Aorta (tissue), 5 donors: ENCODE results near the gene TIMM44. TPM values are rescaled to one million over a fixed set of nuclear protein-coding genes. Genes with fewer than 3 reads are reported as not detected.
"Not testable (repeated sequence)": the region's sequence is repeated elsewhere in the genome, so short reads cannot be mapped to it uniquely, and the experiment has no call there.

Experiments
- ATAC-seq: fragments of 200-7000 bp; cut with Tn5 transposase; one replicate; pipeline ENCODE4 v1.9.1; 2022; ENCODE audit warnings: moderate library complexity; ENCODE audit not compliant: low FRiP score
- DNase-seq, 2 donors: peaks; one replicate each; pipeline ENCODE4 v3.0.0-alpha.2; 2020
- H3K27ac ChIP-seq, 2 donors: one replicate each; pipeline ENCODE4 v1.5.1; 2013; ENCODE audit warnings: low read length in 2 of 2, mild to moderate bottlenecking in 2 of 2, moderate library complexity in 2 of 2, control low read depth in 1 of 2, inconsistent platforms in 1 of 2, low read depth in 1 of 2
- H3K27me3 ChIP-seq, 2 donors: one replicate each; pipeline ENCODE4 v1.6.1; 2013; ENCODE audit warnings: control low read depth in 1 of 2, low read length in 1 of 2, mild to moderate bottlenecking in 1 of 2, moderate library complexity in 1 of 2; ENCODE audit not compliant: insufficient read depth in 2 of 2, control insufficient read depth in 1 of 2
- H3K36me3 ChIP-seq, 2 donors: one replicate each; pipeline ENCODE4 v1.6.1; 2013; ENCODE audit warnings: control low read depth in 1 of 2, low read length in 1 of 2, mild to moderate bottlenecking in 1 of 2; ENCODE audit not compliant: insufficient read depth in 2 of 2, control insufficient read depth in 1 of 2
- H3K4me1 ChIP-seq, 2 donors: one replicate each; pipeline ENCODE4 v1.6.1; 2013; ENCODE audit warnings: low read length in 2 of 2, control low read depth in 1 of 2, mild to moderate bottlenecking in 1 of 2, moderate library complexity in 1 of 2; ENCODE audit not compliant: insufficient read depth in 2 of 2, control insufficient read depth in 1 of 2
- H3K4me3 ChIP-seq, 2 donors: one replicate each; pipeline ENCODE4 v1.5.1; 2013; ENCODE audit warnings: low read length in 2 of 2, control low read depth in 1 of 2, mild to moderate bottlenecking in 1 of 2
- H3K9me3 ChIP-seq: one replicate; pipeline ENCODE4 v1.6.1; 2013; ENCODE audit warnings: mild to moderate bottlenecking, low read length; ENCODE audit not compliant: control insufficient read depth
- WGBS, 2 donors: extraction: QIAGEN DNeasy Blood & Tissue Kit; methylation state at CpG; one replicate each; pipeline ENCODE4 v1.1.7; 2013; 5-methylcytosine and 5-hydroxymethylcytosine counted together
- intact Hi-C, 2 donors: fragments of 100-400 bp; cut with DNase I; formaldehyde crosslinking; loops; one replicate each; pipeline versions ENCODE4 v1.14.2 to v1.15.0; 2022
- polyA plus RNA-seq, 2 donors: library from polyadenylated mRNA; stranded (reverse); fragments of 200-250 nt; gene quantifications; one replicate each; pipeline ENCODE4 v1.2.3, GENCODE V29; 2013
- total RNA-seq, 2 donors: library from RNA; stranded (reverse); fragmentation: NEBNext Ultra II Directional; extraction: Animal tissue kit (Norgen Biotek cat#: 25700); gene quantifications; one replicate each; pipeline ENCODE4 v1.2.1, GENCODE V29; 2021
- donor health status: healthy with polysubstance abuse.
- donor health status: Bipolar disorder and iron deficiency.
- donor health status: DM: no; HTN: no; CAD: no.
- donor health status: DM: no; HTN: no; CAD: no.
- donor health status: DM: yes; HTN: yes; CAD: no.

Gene TIMM44
- total and polyA plus RNA-seq, 4 donors = 26.4 to 126 (median 49.0) TPM

GRCh38 chr19:7900931-7901330 is 42.5 kb downstream of the TIMM44 start:
- H3K4me3 ChIP-seq = no peak overlapping the region
- H3K36me3 ChIP-seq = no peaks in the 10 kb centered on the region
- ATAC-seq = no peak
- H3K9me3 ChIP-seq = no peaks in the 10 kb centered on the region
- no peak overlapping the region for H3K27ac ChIP-seq
- H3K27me3 ChIP-seq = no peaks in the 10 kb centered on the region
- DNase-seq = no peak
- 82 to 83% methylated on average over 3 of the region's 3 CpGs for WGBS, 2 donors
- intact Hi-C loops = no loop called here
- H3K4me1 ChIP-seq = no peaks in the 10 kb centered on the region

- no peak overlapping the region for H3K4me3 ChIP-seq
- H3K9me3 ChIP-seq = no peaks in the 10 kb centered on the region
- ATAC-seq (no peak), DNase-seq (no peak)
- H3K36me3 ChIP-seq = no peaks in the 10 kb centered on the region
- no peaks in the 10 kb centered on the region for H3K4me1 ChIP-seq
- no peak overlapping the region for H3K27ac ChIP-seq
- no peaks in the 10 kb centered on the region for H3K27me3 ChIP-seq
- intact Hi-C loops = no loop called here
- WGBS, 2 donors = 83% methylated on average over 21 of the region's 21 CpGs
These were observed 43.0 kb downstream of the TIMM44 start for GRCh38 chr19:7900401-7900870.

- no peaks in the 10 kb centered on the region for H3K36me3 ChIP-seq
- DNase-seq = no peak
- no peaks in the 10 kb centered on the region for H3K4me1 ChIP-seq
- 93 to 94% methylated on average over 34 of the region's 34 CpGs for WGBS, 2 donors
- ATAC-seq = no peak
- no peaks in the 10 kb centered on the region for H3K27me3 ChIP-seq
- H3K27ac ChIP-seq = no peak overlapping the region
- no peak overlapping the region for H3K4me3 ChIP-seq
- no peaks in the 10 kb centered on the region for H3K9me3 ChIP-seq
- intact Hi-C loops = no loop called here
These were observed 43.6 kb downstream of the TIMM44 start for GRCh38 chr19:7899751-7900378.

- no peak overlapping the region for H3K27ac ChIP-seq
- no peak overlapping the region for H3K4me3 ChIP-seq
- ATAC-seq (no peak), DNase-seq (no peak)
- no peaks in the 10 kb centered on the region for H3K9me3 ChIP-seq
- WGBS, 2 donors = 94 to 96% methylated on average over 16 of the region's 16 CpGs
- H3K36me3 ChIP-seq = no peaks in the 10 kb centered on the region
- H3K27me3 ChIP-seq = no peaks in the 10 kb centered on the region
- intact Hi-C loops = no loop called here
- no peaks in the 10 kb centered on the region for H3K4me1 ChIP-seq
These were observed 44.5 kb downstream of the TIMM44 start for GRCh38 chr19:7898967-7899366.

GRCh38 chr19:7897292-7897691 is 46.2 kb downstream of the TIMM44 start:
- intact Hi-C loops = no loop called here
- WGBS, 2 donors = 87 to 91% methylated on average over 11 of the region's 11 CpGs
- H3K4me3 ChIP-seq = no peak overlapping the region
- ATAC-seq = no peak
- no peaks in the 10 kb centered on the region for H3K36me3 ChIP-seq
- no peak for DNase-seq
- H3K27me3 ChIP-seq = no peaks in the 10 kb centered on the region
- H3K9me3 ChIP-seq = no peaks in the 10 kb centered on the region
- no peak overlapping the region for H3K27ac ChIP-seq
- no peaks in the 10 kb centered on the region for H3K4me1 ChIP-seq

GRCh38 chr19:7895565-7895964 is 47.9 kb downstream of the TIMM44 start:
- WGBS, 2 donors = 90 to 96% methylated on average over 11 to 13 of the region's 13 CpGs
- no peak overlapping the region for H3K4me3 ChIP-seq
- no peaks in the 10 kb centered on the region for H3K9me3 ChIP-seq
- ATAC-seq (no peak), DNase-seq (no peak)
- H3K4me1 ChIP-seq = no peaks in the 10 kb centered on the region
- no peaks in the 10 kb centered on the region for H3K27me3 ChIP-seq
- intact Hi-C loops = no loop called here
- H3K27ac ChIP-seq = no peak overlapping the region
- no peaks in the 10 kb centered on the region for H3K36me3 ChIP-seq

GRCh38 chr19:7894612-7895309 is 48.7 kb downstream of the TIMM44 start:
- DNase-seq (no peak), ATAC-seq (no peak)
- Histone ChIP-seq H3K36me3 (no peaks in the 10 kb centered on the region), H3K4me3 (no peak overlapping the region), H3K9me3 (no peaks in the 10 kb centered on the region), H3K27ac (no peak overlapping the region), H3K27me3 (no peaks in the 10 kb centered on the region), H3K4me1 (no peaks in the 10 kb centered on the region)
- intact Hi-C loops = no loop called here
- WGBS, 2 donors = 64 to 68% methylated on average over 18 of the region's 18 CpGs

- H3K4me1 ChIP-seq, H3K27me3 ChIP-seq, intact Hi-C loops, H3K9me3 ChIP-seq, H3K4me3 ChIP-seq, H3K27ac ChIP-seq, ATAC-seq, DNase-seq, H3K36me3 ChIP-seq: not testable (repeated sequence)
- 78 to 79% methylated on average over 18 of the region's 18 CpGs for WGBS, 2 donors
These were observed 49.9 kb downstream of the TIMM44 start for GRCh38 chr19:7893362-7894101.
